Activated CD8-positive, alpha-beta T cell treated with anti-CD3 and anti-CD28 coated beads, Interleukin-2, amount 10 ng/mL, durations not matched to agents 7 days and 5 days (primary cell): ENCODE results near the gene RIPOR1. TPM values are rescaled to one million over a fixed set of nuclear protein-coding genes. Genes with fewer than 3 reads are reported as not detected.

Source experiments
- ATAC-seq: fragments of 150-1000 bp; cut with Tn5 transposase; one replicate; pipeline ENCODE4 v1.10.0; 2021; ENCODE audit warnings: moderate library complexity
- CTCF ChIA-PET: fragments of 350-600 bp; sonication (Branson Sonifier 250); formaldehyde crosslinking; loops from one replicate; lab custom pipeline; 2021; ENCODE audit warnings: antibody characterized with exemption; lab: Charles Lee
- POLR2A ChIA-PET: fragments of 350-600 bp; sonication (Branson Sonifier 250); formaldehyde crosslinking; loops from one replicate; lab custom pipeline; 2021; ENCODE audit warnings: antibody characterized with exemption; lab: Charles Lee
- DNase-seq: peaks from one replicate; pipeline ENCODE4 v3.0.0-alpha.2; 2020
- H3K27ac Mint-ChIP-seq: one replicate; pipeline ENCODE4 v1.8.0; 2021; ENCODE audit warnings: mild to moderate bottlenecking, mixed read lengths
- H3K27me3 Mint-ChIP-seq: one replicate; pipeline ENCODE4 v1.8.0; 2021; ENCODE audit warnings: low read depth, mixed read lengths
- H3K36me3 Mint-ChIP-seq: one replicate; pipeline ENCODE4 v1.8.0; 2021; ENCODE audit warnings: low read depth, mixed read lengths
- H3K4me1 Mint-ChIP-seq: one replicate; pipeline ENCODE4 v1.8.0; 2021; ENCODE audit warnings: low read depth, mixed read lengths
- H3K4me3 Mint-ChIP-seq: one replicate; pipeline ENCODE4 v1.8.0; 2021; ENCODE audit warnings: mild to moderate bottlenecking, mixed read lengths
- H3K9me3 Mint-ChIP-seq: one replicate; pipeline ENCODE4 v1.8.0; 2022; ENCODE audit warnings: mixed read lengths; ENCODE audit not compliant: insufficient read depth
- total RNA-seq, 2 experiments: library from RNA; stranded (reverse); gene quantifications; one replicate each; pipeline ENCODE4 v1.2.3, GENCODE V29; 2021

Gene RIPOR1
- total RNA-seq, 2 experiments from 2014 or later = 10.6 to 13.7 TPM

GRCh38 chr16:67558859-67559258 lies 30.2 kb downstream of the RIPOR1 start:
- no peak overlapping the region for H3K27ac Mint-ChIP-seq
- no peak overlapping the region for H3K4me3 Mint-ChIP-seq

GRCh38 chr16:67560827-67561342 lies 32.3 kb downstream of the RIPOR1 start:
- CTCF ChIA-PET = interaction anchor here (1.1 to 13.2 kb wide), 10 partner anchors 7 to 158 kb away, joined by 4 to 296 read pairs (median 12); partner anchors contain the start of genes CARMIL2 and GFOD2
- Mint-ChIP-seq H3K4me1 (peaks cover 47% of the 10 kb centered on the region), H3K27me3 (no peaks in the 10 kb centered on the region), H3K27ac (peak overlapping the region; percentile 94), H3K4me3 (peak overlapping the region; percentile 88), H3K36me3 (peaks cover 19% of the 10 kb centered on the region), H3K9me3 (no peaks in the 10 kb centered on the region)
- DNase-seq (no peak), ATAC-seq (no peak)
- POLR2A ChIA-PET = interaction anchor here (1.3 to 6.7 kb wide), 9 partner anchors 10 to 375 kb away, joined by 4 to 117 read pairs (median 10); partner anchors contain the start of genes ACD, CARMIL2 and PARD6A

More at GRCh38 chr16:67558859-67559258, 30.2 kb downstream of the RIPOR1 start:
- ChIA-PET CTCF (interaction anchor here (1.0 to 13.2 kb wide), 6 partner anchors 13 to 108 kb away, joined by 3 to 296 read pairs (median 42); partner anchors contain the start of genes C16orf86 and CARMIL2), POLR2A (interaction anchor here (0.6 to 6.7 kb wide), 4 partner anchors 13 to 100 kb away, joined by 3 to 117 read pairs (median 4); no protein-coding TSS in a partner anchor)
- no peaks in the 10 kb centered on the region for H3K27me3 Mint-ChIP-seq
- ATAC-seq (no peak), DNase-seq (no peak)
- H3K4me1 Mint-ChIP-seq = peaks cover 49% of the 10 kb centered on the region
- H3K36me3 Mint-ChIP-seq = peaks cover 23% of the 10 kb centered on the region
- no peaks in the 10 kb centered on the region for H3K9me3 Mint-ChIP-seq

GRCh38 chr16:67561501-67561823 lies 32.8 kb downstream of the RIPOR1 start:
- DNase-seq = no peak
- ATAC-seq = no peak
- Mint-ChIP-seq H3K4me3 (peak overlapping the region; percentile 88), H3K27me3 (no peaks in the 10 kb centered on the region), H3K36me3 (peaks cover 19% of the 10 kb centered on the region), H3K9me3 (no peaks in the 10 kb centered on the region), H3K4me1 (peaks cover 43% of the 10 kb centered on the region), H3K27ac (peak overlapping the region; percentile 94)
- ChIA-PET CTCF (interaction anchor here (0.8 to 13.2 kb wide), 24 partner anchors 8 to 158 kb away, joined by 3 to 296 read pairs (median 6); partner anchors contain the start of genes ATP6V0D1, CARMIL2, GFOD2 and RIPOR1), POLR2A (interaction anchor here (0.8 to 6.7 kb wide), 13 partner anchors 10 to 374 kb away, joined by 3 to 117 read pairs (median 9); partner anchors contain the start of genes ACD, ATP6V0D1, CARMIL2 and PARD6A)

GRCh38 chr16:67561824-67562525 lies 33.3 kb downstream of the RIPOR1 start:
- no peaks in the 10 kb centered on the region for H3K27me3 Mint-ChIP-seq
- H3K27ac Mint-ChIP-seq = peak overlapping the region; percentile 95
- H3K4me1 Mint-ChIP-seq = peaks cover 43% of the 10 kb centered on the region
- no peaks in the 10 kb centered on the region for H3K9me3 Mint-ChIP-seq
- H3K4me3 Mint-ChIP-seq = peak overlapping the region; percentile 88
- peaks cover 19% of the 10 kb centered on the region for H3K36me3 Mint-ChIP-seq
- ChIA-PET CTCF (interaction anchor here (0.7 to 13.2 kb wide), 29 partner anchors 8 to 157 kb away, joined by 3 to 296 read pairs (median 5); partner anchors contain the start of genes ACD, ATP6V0D1, CARMIL2 and GFOD2), POLR2A (interaction anchor here (0.6 to 6.7 kb wide), 20 partner anchors 8 to 374 kb away, joined by 3 to 117 read pairs (median 7); partner anchors contain the start of genes ACD, ATP6V0D1, C16orf86 and CARMIL2)
- DNase-seq = peak; percentile 99
- ATAC-seq = peak; percentile 92

GRCh38 chr16:67562526-67562917 lies 33.9 kb downstream of the RIPOR1 start, which contains the start of gene CTCF:
Gene CTCF, plus strand, starts transcription at chr16:67562526. Its CDS starts 48,307 bp downstream, at chr16:67610833.
- ChIA-PET CTCF (interaction anchor here (0.7 to 13.2 kb wide), 26 partner anchors 9 to 157 kb away, joined by 3 to 296 read pairs (median 7); partner anchors contain the start of genes ACD, ATP6V0D1, CARMIL2 and GFOD2), POLR2A (interaction anchor here (0.9 to 6.7 kb wide), 19 partner anchors 8 to 373 kb away, joined by 3 to 117 read pairs (median 7); partner anchors contain the start of genes ACD, ATP6V0D1, C16orf86 and CARMIL2)
- peak within 1 kb of the TSS; percentile 95 for H3K27ac Mint-ChIP-seq
- no peaks in the 10 kb centered on the region for H3K27me3 Mint-ChIP-seq
- H3K36me3 Mint-ChIP-seq = peaks cover 23% of the 10 kb centered on the region
- H3K4me1 Mint-ChIP-seq = peaks cover 43% of the 10 kb centered on the region
- ATAC-seq = peak; percentile 59
- no peaks in the 10 kb centered on the region for H3K9me3 Mint-ChIP-seq
- H3K4me3 Mint-ChIP-seq = peak within 1 kb of the TSS; percentile 88
- DNase-seq = peak; percentile 85

- DNase-seq (peak; percentile 66), ATAC-seq (peak; percentile 11)
- Mint-ChIP-seq H3K9me3 (no peaks in the 10 kb centered on the region), H3K4me3 (peak overlapping the region; percentile 78), H3K4me1 (peaks cover 41% of the 10 kb centered on the region), H3K27me3 (no peaks in the 10 kb centered on the region), H3K27ac (peak overlapping the region; percentile 95), H3K36me3 (peaks cover 21% of the 10 kb centered on the region)
- ChIA-PET CTCF (interaction anchor here (0.7 to 13.2 kb wide), 24 partner anchors 8 to 156 kb away, joined by 3 to 296 read pairs (median 7); partner anchors contain the start of genes ACD, ATP6V0D1, CARMIL2 and GFOD2), POLR2A (interaction anchor here (1.2 to 6.7 kb wide), 18 partner anchors 9 to 372 kb away, joined by 3 to 117 read pairs (median 8); partner anchors contain the start of genes ACD, ATP6V0D1, C16orf86 and CARMIL2)
These were observed 34.5 kb downstream of the RIPOR1 start for GRCh38 chr16:67562918-67563707.

- ChIA-PET POLR2A (interaction anchor here (0.5 to 6.7 kb wide), 15 partner anchors 8 to 331 kb away, joined by 3 to 117 read pairs (median 4); partner anchors contain the start of genes ACD, ATP6V0D1, C16orf86 and CARMIL2), CTCF (interaction anchor here (0.6 to 13.2 kb wide), 21 partner anchors 8 to 109 kb away, joined by 3 to 296 read pairs (median 7); partner anchors contain the start of genes ACD, ATP6V0D1 and CARMIL2)
- peaks cover 21% of the 10 kb centered on the region for H3K36me3 Mint-ChIP-seq
- no peak for ATAC-seq
- DNase-seq = peak; percentile 54
- peaks cover 41% of the 10 kb centered on the region for H3K4me1 Mint-ChIP-seq
- H3K27me3 Mint-ChIP-seq = no peaks in the 10 kb centered on the region
- no peaks in the 10 kb centered on the region for H3K9me3 Mint-ChIP-seq
- peak overlapping the region; percentile 95 for H3K27ac Mint-ChIP-seq
- H3K4me3 Mint-ChIP-seq = peak overlapping the region; percentile 78
These were observed 35.3 kb downstream of the RIPOR1 start for GRCh38 chr16:67563708-67564468.

- ATAC-seq (no peak), DNase-seq (no peak)
- Mint-ChIP-seq H3K27ac (peak overlapping the region; percentile 39), H3K4me1 (peaks cover 31% of the 10 kb centered on the region), H3K9me3 (no peaks in the 10 kb centered on the region), H3K36me3 (peaks cover 15% of the 10 kb centered on the region), H3K27me3 (no peaks in the 10 kb centered on the region), H3K4me3 (peak overlapping the region; percentile 54)
- ChIA-PET POLR2A (interaction anchor here (0.7 kb wide), 1 partner anchor 21 kb away, joined by 3 read pairs; no protein-coding TSS in a partner anchor), CTCF (interaction anchor here (7.9 to 13.2 kb wide), 3 partner anchors 20 to 79 kb away, joined by 79 to 296 read pairs (median 123); partner anchors contain the start of gene CARMIL2)
These were observed 37.0 kb downstream of the RIPOR1 start for GRCh38 chr16:67565470-67566100.

GRCh38 chr16:67571464-67571863 lies 42.8 kb downstream of the RIPOR1 start:
- Mint-ChIP-seq H3K36me3 (peaks cover 47% of the 10 kb centered on the region), H3K9me3 (no peaks in the 10 kb centered on the region), H3K4me1 (peaks cover 12% of the 10 kb centered on the region), H3K27ac (no peak overlapping the region), H3K4me3 (no peak overlapping the region), H3K27me3 (no peaks in the 10 kb centered on the region)
- DNase-seq = no peak
- ATAC-seq = no peak
- CTCF ChIA-PET = interaction anchor here (1.3 to 2.9 kb wide), 5 partner anchors 9 to 74 kb away, joined by 4 to 12 read pairs (median 4); partner anchors contain the start of genes CARMIL2 and CTCF
- POLR2A ChIA-PET = interaction anchor here (1.6 kb wide), 1 partner anchor 9 kb away, joined by 8 read pairs; the partner anchor contains the start of gene CTCF
